CD4-positive, alpha-beta memory T cell (primary cell): ENCODE data around the gene ATXN3L. TPM values are rescaled to one million over a fixed set of nuclear protein-coding genes. Genes with fewer than 3 reads are reported as not detected.

Experiments used
- CTCF ChIA-PET: fragments of 350-600 bp; sonication (Branson Sonifier 250); formaldehyde crosslinking; loops from one replicate; lab custom pipeline; 2021; ENCODE audit warnings: inconsistent platforms; ENCODE audit not compliant: partially characterized antibody; lab: Charles Lee
- POLR2A ChIA-PET: fragments of 350-600 bp; sonication (Branson Sonifier 250); formaldehyde crosslinking; loops from one replicate; lab custom pipeline; 2021; ENCODE audit not compliant: partially characterized antibody; lab: Charles Lee
- DNase-seq, 5 donors: peaks; one replicate each; pipeline versions ENCODE4 v3.0.0 to v3.0.0-alpha.2; 2020 to 2022; ENCODE audit warnings: mixed read lengths in 1 of 5
- H3K27ac ChIP-seq: one replicate; pipeline ENCODE4 v1.7.0; 2013; ENCODE audit warnings: low read depth, low read length
- H3K27me3 ChIP-seq: 2 replicates; pipeline ENCODE4 v1.7.0; 2013; ENCODE audit warnings: mild to moderate bottlenecking, low read length, moderate library complexity; ENCODE audit not compliant: insufficient read depth
- H3K36me3 ChIP-seq: 2 replicates; pipeline ENCODE4 v1.7.0; 2013; ENCODE audit warnings: mild to moderate bottlenecking, low read length, moderate library complexity; ENCODE audit not compliant: insufficient read depth
- H3K4me1 ChIP-seq: 2 replicates; pipeline ENCODE4 v1.7.0; 2013; ENCODE audit warnings: mild to moderate bottlenecking, low read length, moderate library complexity; ENCODE audit not compliant: insufficient read depth
- H3K4me3 ChIP-seq, 2 donors: one replicate each; pipeline ENCODE4 v1.7.0; 2013; ENCODE audit warnings: low read length in 2 of 2, mild to moderate bottlenecking in 1 of 2
- H3K9me3 ChIP-seq, 2 donors: one replicate each; pipeline ENCODE4 v1.7.0; 2013; ENCODE audit warnings: low read length in 2 of 2, control low read depth in 1 of 2; ENCODE audit not compliant: control insufficient read depth in 1 of 2
- H3K27ac Mint-ChIP-seq, 7 donors: one replicate each; pipeline ENCODE4 v1.8.0; 2020 to 2021; ENCODE audit warnings: mixed read lengths in 7 of 7, mild to moderate bottlenecking in 6 of 7, inconsistent platforms in 3 of 7, moderate library complexity in 3 of 7
- H3K27me3 Mint-ChIP-seq, 2 donors: one replicate each; pipeline ENCODE4 v1.8.0; 2020 to 2021; ENCODE audit warnings: mixed read lengths in 2 of 2
- H3K36me3 Mint-ChIP-seq, 2 donors: one replicate each; pipeline ENCODE4 v1.8.0; 2020 to 2021; ENCODE audit warnings: mixed read lengths in 2 of 2, inconsistent platforms in 1 of 2, mild to moderate bottlenecking in 1 of 2
- H3K4me1 Mint-ChIP-seq, 4 donors: one replicate each; pipeline ENCODE4 v1.8.0; 2020 to 2021; ENCODE audit warnings: mixed read lengths in 4 of 4, mild to moderate bottlenecking in 1 of 4
- H3K4me3 Mint-ChIP-seq, 8 donors: one replicate each; pipeline ENCODE4 v1.8.0; 2020 to 2021; ENCODE audit warnings: mixed read lengths in 8 of 8, mild to moderate bottlenecking in 7 of 8, moderate library complexity in 6 of 8, inconsistent platforms in 3 of 8
- H3K9me3 Mint-ChIP-seq, 8 donors: one replicate each; pipeline ENCODE4 v1.8.0; 2020 to 2021; ENCODE audit warnings: mixed read lengths in 8 of 8, mild to moderate bottlenecking in 5 of 8, inconsistent platforms in 3 of 8, moderate library complexity in 1 of 8
- intact Hi-C: fragments of 100-400 bp; cut with micrococcal nuclease; formaldehyde crosslinking; loops from one replicate; pipeline ENCODE4 v1.15.1; 2023
- polyA plus RNA-seq, 2 donors: library from polyadenylated mRNA; unstranded; fragments of 300-500 nt; fragmentation: Illumina TruSeq; gene quantifications; one replicate each; pipeline ENCODE4 v1.2.3, GENCODE V29; 2021
- total RNA-seq, 2 experiments: library from RNA; stranded (reverse); gene quantifications; one replicate each; pipeline ENCODE4 v1.2.3, GENCODE V29; 2021

ATXN3L gene
- total and polyA plus RNA-seq, 4 experiments from 2014 or later: not detected

GRCh38 chrX:13357925-13358324 is 38.1 kb upstream of the ATXN3L start:
- Mint-ChIP-seq H3K4me1 (no peaks in the 10 kb centered on the region), H3K9me3 (no peaks in the 10 kb centered on the region), H3K27ac (no peak overlapping the region), H3K4me3 (no peak overlapping the region), H3K27me3 (no peaks in the 10 kb centered on the region), H3K36me3 (no peaks in the 10 kb centered on the region)
- no peaks in the 10 kb centered on the region for H3K9me3 ChIP-seq
- H3K4me1 ChIP-seq: no peaks in the 10 kb centered on the region
- intact Hi-C loops: no loop called here
- no peaks in the 10 kb centered on the region for H3K27me3 ChIP-seq
- H3K36me3 ChIP-seq: no peaks in the 10 kb centered on the region
- DNase-seq: no peak
- H3K4me3 ChIP-seq: no peak overlapping the region
- POLR2A ChIA-PET: no interaction called here
- H3K27ac ChIP-seq: no peak overlapping the region
- CTCF ChIA-PET: no interaction called here

GRCh38 chrX:13346646-13347045 is 26.8 kb upstream of the ATXN3L start:
- Mint-ChIP-seq H3K27ac (no peak overlapping the region), H3K4me3 (no peak overlapping the region), H3K36me3 (no peaks in the 10 kb centered on the region), H3K9me3 (peaks cover 0 to 5% (median 0%) of the 10 kb centered on the region in 8 donors), H3K4me1 (peaks cover 0 to 1% (median 0%) of the 10 kb centered on the region in 4 donors), H3K27me3 (no peaks in the 10 kb centered on the region)
- DNase-seq: no peak
- POLR2A ChIA-PET: no interaction called here
- Histone ChIP-seq H3K27ac (no peak overlapping the region), H3K9me3 (no peaks in the 10 kb centered on the region), H3K4me3 (no peak overlapping the region), H3K27me3 (no peaks in the 10 kb centered on the region), H3K4me1 (no peaks in the 10 kb centered on the region), H3K36me3 (no peaks in the 10 kb centered on the region)
- CTCF ChIA-PET: no interaction called here
- intact Hi-C loops: loop anchor here (10.0 kb wide), 1 partner anchor 252 kb away; no protein-coding TSS in a partner anchor

GRCh38 chrX:13345438-13345837 is 25.6 kb upstream of the ATXN3L start:
- H3K27ac ChIP-seq: no peak overlapping the region
- Mint-ChIP-seq H3K4me1 (peaks cover 0 to 1% (median 0%) of the 10 kb centered on the region in 4 donors), H3K4me3 (no peak overlapping the region), H3K9me3 (peaks cover 0 to 5% (median 0%) of the 10 kb centered on the region in 8 donors), H3K27me3 (no peaks in the 10 kb centered on the region), H3K27ac (no peak overlapping the region), H3K36me3 (no peaks in the 10 kb centered on the region)
- ChIA-PET CTCF (no interaction called here), POLR2A (no interaction called here)
- intact Hi-C loops: loop anchor here (10.0 kb wide), 1 partner anchor 251 kb away; no protein-coding TSS in a partner anchor
- no peaks in the 10 kb centered on the region for H3K27me3 ChIP-seq
- H3K4me3 ChIP-seq: no peak overlapping the region
- H3K4me1 ChIP-seq: no peaks in the 10 kb centered on the region
- H3K9me3 ChIP-seq: no peaks in the 10 kb centered on the region
- no peak for DNase-seq
- H3K36me3 ChIP-seq: no peaks in the 10 kb centered on the region

- no peaks in the 10 kb centered on the region for H3K36me3 Mint-ChIP-seq
- no peak overlapping the region for H3K27ac Mint-ChIP-seq
- CTCF ChIA-PET: no interaction called here
- H3K4me1 ChIP-seq: no peaks in the 10 kb centered on the region
- H3K9me3 Mint-ChIP-seq: peaks cover 0 to 5% (median 0%) of the 10 kb centered on the region in 8 donors
- intact Hi-C loops: loop anchor here (10.0 kb wide), 1 partner anchor 250 kb away; no protein-coding TSS in a partner anchor
- no peaks in the 10 kb centered on the region for H3K36me3 ChIP-seq
- DNase-seq: no peak
- H3K27me3 ChIP-seq: no peaks in the 10 kb centered on the region
- POLR2A ChIA-PET: no interaction called here
- peaks cover 0 to 1% (median 0%) of the 10 kb centered on the region in 4 donors for H3K4me1 Mint-ChIP-seq
- H3K4me3 ChIP-seq: no peak overlapping the region
- H3K27ac ChIP-seq: no peak overlapping the region
- no peak overlapping the region for H3K4me3 Mint-ChIP-seq
- no peaks in the 10 kb centered on the region for H3K9me3 ChIP-seq
- no peaks in the 10 kb centered on the region for H3K27me3 Mint-ChIP-seq
These were observed 25.2 kb upstream of the ATXN3L start for GRCh38 chrX:13345037-13345436.

- H3K4me3 Mint-ChIP-seq: no peak overlapping the region
- no peaks in the 10 kb centered on the region for H3K27me3 ChIP-seq
- no peak overlapping the region for H3K4me3 ChIP-seq
- no peak overlapping the region for H3K27ac ChIP-seq
- no peaks in the 10 kb centered on the region for H3K27me3 Mint-ChIP-seq
- CTCF ChIA-PET: interaction anchor here (1.1 kb wide), 1 partner anchor 146 kb away, joined by 3 read pairs; no protein-coding TSS in a partner anchor
- intact Hi-C loops: loop anchor here (5.0 to 10.0 kb wide), 2 partner anchors 247 to 394 kb away; no protein-coding TSS in a partner anchor
- H3K9me3 Mint-ChIP-seq: no peaks in the 10 kb centered on the region
- POLR2A ChIA-PET: no interaction called here
- no peaks in the 10 kb centered on the region for H3K9me3 ChIP-seq
- H3K4me1 ChIP-seq: no peaks in the 10 kb centered on the region
- DNase-seq: no peak
- H3K4me1 Mint-ChIP-seq: no peaks in the 10 kb centered on the region
- H3K36me3 ChIP-seq: no peaks in the 10 kb centered on the region
- H3K27ac Mint-ChIP-seq: no peak overlapping the region
- no peaks in the 10 kb centered on the region for H3K36me3 Mint-ChIP-seq
These were observed 21.7 kb upstream of the ATXN3L start for GRCh38 chrX:13341491-13342101.

- Mint-ChIP-seq H3K27me3 (no peaks in the 10 kb centered on the region), H3K36me3 (no peaks in the 10 kb centered on the region), H3K9me3 (no peaks in the 10 kb centered on the region), H3K4me3 (no peak overlapping the region), H3K27ac (no peak overlapping the region), H3K4me1 (no peaks in the 10 kb centered on the region)
- no peaks in the 10 kb centered on the region for H3K27me3 ChIP-seq
- ChIA-PET POLR2A (no interaction called here), CTCF (no interaction called here)
- no peaks in the 10 kb centered on the region for H3K4me1 ChIP-seq
- H3K27ac ChIP-seq: no peak overlapping the region
- no peaks in the 10 kb centered on the region for H3K36me3 ChIP-seq
- no peak for DNase-seq
- intact Hi-C loops: loop anchor here (5.0 to 10.0 kb wide), 2 partner anchors 245 to 393 kb away; no protein-coding TSS in a partner anchor
- H3K9me3 ChIP-seq: no peaks in the 10 kb centered on the region
- H3K4me3 ChIP-seq: no peak overlapping the region
These were observed 20.4 kb upstream of the ATXN3L start for GRCh38 chrX:13340182-13340791.

GRCh38 chrX:13339607-13340006 is 19.8 kb upstream of the ATXN3L start:
- Histone ChIP-seq H3K4me1 (no peaks in the 10 kb centered on the region), H3K9me3 (no peaks in the 10 kb centered on the region), H3K27ac (no peak overlapping the region), H3K4me3 (no peak overlapping the region), H3K36me3 (no peaks in the 10 kb centered on the region), H3K27me3 (no peaks in the 10 kb centered on the region)
- Mint-ChIP-seq H3K27me3 (no peaks in the 10 kb centered on the region), H3K36me3 (no peaks in the 10 kb centered on the region), H3K4me1 (no peaks in the 10 kb centered on the region), H3K9me3 (no peaks in the 10 kb centered on the region), H3K4me3 (no peak overlapping the region), H3K27ac (no peak overlapping the region)
- intact Hi-C loops: loop anchor here (5.0 to 10.0 kb wide), 2 partner anchors 245 to 392 kb away; no protein-coding TSS in a partner anchor
- DNase-seq: no peak
- POLR2A ChIA-PET: no interaction called here
- CTCF ChIA-PET: interaction anchor here (1.6 kb wide), 1 partner anchor 393 kb away, joined by 4 read pairs; no protein-coding TSS in a partner anchor
